ENCODE measurements around the gene GRB10. TPM values are rescaled to one million over a fixed set of nuclear protein-coding genes. Genes with fewer than 3 reads are reported as not detected.

Gene GRB10
- total and polyA plus RNA-seq, 4 donors = 10.7 to 53.1 (median 17.5) TPM

DNA sequence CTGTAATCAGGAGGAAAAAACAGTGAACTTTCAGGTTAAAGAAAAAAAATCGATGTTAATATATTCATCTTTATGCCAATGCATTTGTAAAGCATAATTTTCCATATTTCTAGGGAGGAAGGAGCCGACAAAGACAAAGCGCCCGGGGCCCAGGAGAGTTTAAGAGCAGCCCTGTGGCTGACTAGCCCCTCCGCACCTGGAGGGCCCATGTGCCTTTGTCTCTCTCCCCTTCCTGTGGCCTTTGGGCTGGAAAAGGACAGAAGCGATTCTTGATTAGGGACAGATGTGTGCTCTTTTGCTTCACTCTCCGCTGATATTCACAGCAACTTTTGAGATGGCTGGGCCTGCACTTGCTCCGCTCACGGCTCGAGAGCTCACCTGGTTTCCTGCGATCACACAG, 240.6 kb downstream of the GRB10 start:
- Histone ChIP-seq H3K27me3 (ENCODE audit: control insufficient read depth in 4 of 4, insufficient read depth in 4 of 4, low read length in 3 of 4) (no peaks in the 10 kb centered on the region), H3K36me3 (ENCODE audit: control insufficient read depth in 4 of 4, insufficient read depth in 3 of 4, low read depth in 1 of 4, low read length in 3 of 4) (peaks cover 0 to 10% (median 5%) of the 10 kb centered on the region in 4 donors), H3K4me1 (ENCODE audit: control insufficient read depth in 4 of 4, insufficient read depth in 4 of 4, low read length in 3 of 4) (no peaks in the 10 kb centered on the region), H3K27ac (ENCODE audit: low read depth in 1 of 2, low read length in 2 of 2) (no peak overlapping the region), H3K4me3 (ENCODE audit: low read depth in 1 of 3, low read length in 3 of 3) (no peak overlapping the region), H3K9me3 (ENCODE audit: control insufficient read depth in 4 of 4, low read length in 3 of 4) (no peaks in the 10 kb centered on the region), H3K9ac (ENCODE audit: low read depth in 1 of 2, low read length in 2 of 2) (no peak overlapping the region)
- 92% methylated on average over 11 of the region's 11 CpGs for WGBS
- no peak for DNase-seq (ENCODE audit: low spot score)
- TF ChIP-seq YY1 (IDR thresholded peaks at IDR 0.05) (no peak), GABPA (IDR thresholded peaks at IDR 0.05 in 1 of 2, conservative IDR thresholded peaks at IDR 0.05 in 1 of 2) (no peak), FOXA1 (IDR thresholded peaks at IDR 0.05) (no peak)
- TF ChIP-seq, protein P1, sequence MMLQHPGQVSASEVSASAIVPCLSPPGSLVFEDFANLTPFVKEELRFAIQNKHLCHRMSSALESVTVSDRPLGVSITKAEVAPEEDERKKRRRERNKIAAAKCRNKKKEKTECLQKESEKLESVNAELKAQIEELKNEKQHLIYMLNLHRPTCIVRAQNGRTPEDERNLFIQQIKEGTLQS (IDR thresholded peaks at IDR 0.05) = no peak
- TF ChIP-seq, protein P2, sequence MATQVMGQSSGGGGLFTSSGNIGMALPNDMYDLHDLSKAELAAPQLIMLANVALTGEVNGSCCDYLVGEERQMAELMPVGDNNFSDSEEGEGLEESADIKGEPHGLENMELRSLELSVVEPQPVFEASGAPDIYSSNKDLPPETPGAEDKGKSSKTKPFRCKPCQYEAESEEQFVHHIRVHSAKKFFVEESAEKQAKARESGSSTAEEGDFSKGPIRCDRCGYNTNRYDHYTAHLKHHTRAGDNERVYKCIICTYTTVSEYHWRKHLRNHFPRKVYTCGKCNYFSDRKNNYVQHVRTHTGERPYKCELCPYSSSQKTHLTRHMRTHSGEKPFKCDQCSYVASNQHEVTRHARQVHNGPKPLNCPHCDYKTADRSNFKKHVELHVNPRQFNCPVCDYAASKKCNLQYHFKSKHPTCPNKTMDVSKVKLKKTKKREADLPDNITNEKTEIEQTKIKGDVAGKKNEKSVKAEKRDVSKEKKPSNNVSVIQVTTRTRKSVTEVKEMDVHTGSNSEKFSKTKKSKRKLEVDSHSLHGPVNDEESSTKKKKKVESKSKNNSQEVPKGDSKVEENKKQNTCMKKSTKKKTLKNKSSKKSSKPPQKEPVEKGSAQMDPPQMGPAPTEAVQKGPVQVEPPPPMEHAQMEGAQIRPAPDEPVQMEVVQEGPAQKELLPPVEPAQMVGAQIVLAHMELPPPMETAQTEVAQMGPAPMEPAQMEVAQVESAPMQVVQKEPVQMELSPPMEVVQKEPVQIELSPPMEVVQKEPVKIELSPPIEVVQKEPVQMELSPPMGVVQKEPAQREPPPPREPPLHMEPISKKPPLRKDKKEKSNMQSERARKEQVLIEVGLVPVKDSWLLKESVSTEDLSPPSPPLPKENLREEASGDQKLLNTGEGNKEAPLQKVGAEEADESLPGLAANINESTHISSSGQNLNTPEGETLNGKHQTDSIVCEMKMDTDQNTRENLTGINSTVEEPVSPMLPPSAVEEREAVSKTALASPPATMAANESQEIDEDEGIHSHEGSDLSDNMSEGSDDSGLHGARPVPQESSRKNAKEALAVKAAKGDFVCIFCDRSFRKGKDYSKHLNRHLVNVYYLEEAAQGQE (IDR thresholded peaks at IDR 0.05) = no peak

DNA sequence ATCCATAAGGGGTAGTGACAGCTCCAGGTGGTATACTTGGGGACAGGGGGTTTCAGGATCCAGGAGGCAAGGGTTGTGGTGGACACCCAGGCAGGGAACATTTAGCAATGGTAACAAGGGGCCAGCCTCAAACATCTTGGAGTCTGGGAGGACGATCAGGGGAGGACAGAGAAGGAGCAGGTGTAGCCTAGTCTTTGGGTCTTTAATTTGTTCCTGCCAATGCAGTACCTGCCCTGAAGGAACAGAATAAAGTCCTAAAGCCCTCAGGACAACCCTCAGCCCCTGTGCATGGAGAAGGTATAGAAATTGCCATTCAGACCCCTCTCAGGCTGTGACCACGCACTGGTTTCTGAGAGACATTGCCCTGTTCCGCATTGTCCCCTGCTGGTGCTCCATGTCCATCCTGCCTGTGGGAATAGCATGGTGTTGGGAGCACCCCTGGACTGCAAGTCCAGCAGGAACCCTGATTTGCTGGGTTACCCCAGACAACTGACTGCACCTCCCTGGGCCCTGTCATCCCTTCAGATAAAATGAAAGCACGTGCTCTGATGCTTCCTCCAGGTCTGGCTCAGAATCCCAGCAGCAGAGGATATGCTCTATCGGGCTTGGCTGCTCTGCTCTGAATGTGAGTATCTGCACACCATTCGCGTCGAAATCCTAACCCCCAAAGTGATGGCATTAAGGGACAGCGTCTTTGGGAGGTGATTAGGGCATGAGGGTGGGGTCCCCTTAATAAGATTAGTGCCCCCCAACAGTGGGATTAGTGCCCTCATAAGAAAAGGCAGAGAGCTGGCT, 241.7 kb downstream of the GRB10 start:
- no peak for DNase-seq (ENCODE audit: low spot score)
- TF ChIP-seq FOXA2 (IDR thresholded peaks at IDR 0.05) (no peak), JUND (IDR thresholded peaks at IDR 0.05) (no peak), HNF4G (IDR thresholded peaks at IDR 0.05) (no peak), TAF1 (conservative IDR thresholded peaks at IDR 0.05) (no peak), YY1 (IDR thresholded peaks at IDR 0.05) (no peak), GABPA (IDR thresholded peaks at IDR 0.05 in 1 of 2, conservative IDR thresholded peaks at IDR 0.05 in 1 of 2) (no peak), NR2F2 (IDR thresholded peaks at IDR 0.05) (no peak), SP1 (IDR thresholded peaks at IDR 0.05) (no peak)
- TF ChIP-seq, protein P1 (IDR thresholded peaks at IDR 0.05) = no peak
- Histone ChIP-seq H3K9me3 (ENCODE audit: control insufficient read depth in 4 of 4, low read length in 3 of 4) (no peaks in the 10 kb centered on the region), H3K36me3 (ENCODE audit: control insufficient read depth in 4 of 4, insufficient read depth in 3 of 4, low read depth in 1 of 4, low read length in 3 of 4) (peaks cover 0 to 14% (median 8%) of the 10 kb centered on the region in 4 donors), H3K27ac (ENCODE audit: low read depth in 1 of 2, low read length in 2 of 2) (no peak overlapping the region), H3K9ac (ENCODE audit: low read depth in 1 of 2, low read length in 2 of 2) (no peak overlapping the region), H3K27me3 (ENCODE audit: control insufficient read depth in 4 of 4, insufficient read depth in 4 of 4, low read length in 3 of 4) (no peaks in the 10 kb centered on the region), H3K4me3 (ENCODE audit: low read depth in 1 of 3, low read length in 3 of 3) (no peak overlapping the region), H3K4me1 (ENCODE audit: control insufficient read depth in 4 of 4, insufficient read depth in 4 of 4, low read length in 3 of 4) (no peaks in the 10 kb centered on the region)
- WGBS = 95% methylated on average over 9 of the region's 9 CpGs

Other genes starting within 250 kb of the GRB10 start
- 10 to 100 TPM; 47.6 to 74.9 TPM for gene DDC, start 217.5 kb downstream of the GRB10 start, total RNA-seq
- gene DDC, start 217.5 kb downstream of the GRB10 start, polyA plus RNA-seq = 10 to 100 TPM; 27.2 to 69.5 TPM